NOMO-1 (cell line): Measurements from ENCODE around the gene DNAH11.
"Not testable (repeated sequence)": the region's sequence is repeated elsewhere in the genome, so short reads cannot be mapped to it uniquely, and the experiment has no call there.

Experiments
- DNase-seq, 2 experiments: peaks; one replicate each; lab custom pipeline; 2025; ENCODE audit not compliant: unreplicated experiment in 2 of 2; lab: John Stamatoyannopoulos, UW

The DNAH11 gene

GRCh38 chr7:21616091-21616490 is 73.3 kb downstream of the DNAH11 start:
- DNase-seq = no peak

- DNase-seq = no peak
Observed at GRCh38 chr7:21616796-21617436, 74.1 kb downstream of the DNAH11 start.

- no peak for DNase-seq
Observed at GRCh38 chr7:21617513-21617912, 74.7 kb downstream of the DNAH11 start.

- DNase-seq = no peak
Observed at GRCh38 chr7:21617916-21618390, 75.1 kb downstream of the DNAH11 start.

GRCh38 chr7:21618706-21619105 is 75.9 kb downstream of the DNAH11 start:
- DNase-seq = no peak

- no peak for DNase-seq
Observed at GRCh38 chr7:21620054-21620453, 77.2 kb downstream of the DNAH11 start.

- peak; percentile 3 to 48 for DNase-seq
Observed at GRCh38 chr7:21624320-21624719, 81.5 kb downstream of the DNAH11 start.

- DNase-seq = no peak
Observed at GRCh38 chr7:21636694-21637093, 93.9 kb downstream of the DNAH11 start.

- DNase-seq = no peak
Observed at GRCh38 chr7:21639206-21639868, 96.5 kb downstream of the DNAH11 start.

- no peak for DNase-seq
Observed at GRCh38 chr7:21640105-21640504, 97.3 kb downstream of the DNAH11 start.

GRCh38 chr7:21641546-21641945 is 98.7 kb downstream of the DNAH11 start:
- DNase-seq = no peak

- DNase-seq = no peak
Observed at GRCh38 chr7:21642422-21642821, 99.6 kb downstream of the DNAH11 start.

GRCh38 chr7:21651697-21652096 is 108.9 kb downstream of the DNAH11 start:
- DNase-seq = no peak

- no peak for DNase-seq
Observed at GRCh38 chr7:21653623-21654022, 110.8 kb downstream of the DNAH11 start.

- DNase-seq = no peak
Observed at GRCh38 chr7:21656081-21656480, 113.2 kb downstream of the DNAH11 start.

- DNase-seq = no peak
Observed at GRCh38 chr7:21656796-21657195, 114.0 kb downstream of the DNAH11 start.

GRCh38 chr7:21670496-21670895 is 127.7 kb downstream of the DNAH11 start:
- no peak for DNase-seq

GRCh38 chr7:21671859-21672258 is 129.0 kb downstream of the DNAH11 start:
- DNase-seq = peak in 1 of 2 experiments; percentile 85

GRCh38 chr7:21675255-21675654 is 132.4 kb downstream of the DNAH11 start:
- DNase-seq = no peak

- no peak for DNase-seq
Observed at GRCh38 chr7:21690705-21691104, 147.9 kb downstream of the DNAH11 start.

- DNase-seq = not testable (repeated sequence)
Observed at GRCh38 chr7:21691146-21691545, 148.3 kb downstream of the DNAH11 start.

GRCh38 chr7:21700587-21700986 is 157.7 kb downstream of the DNAH11 start:
- DNase-seq = not testable (repeated sequence)
